ENCODE measurements around the gene COTL1. TPM values are rescaled to one million over a fixed set of nuclear protein-coding genes. Genes with fewer than 3 reads are reported as not detected.

Gene COTL1
- total and polyA plus RNA-seq, 4 donors, result 62.4 to 223 (median 142) TPM

GRCh38 chr16:84605339-84605848 lies 12.5 kb downstream of the COTL1 start:
- Histone ChIP-seq H3K27ac (ENCODE audit: low read depth in 1 of 2, low read length in 1 of 2) (no peak overlapping the region), H3K36me3 (ENCODE audit: control insufficient read depth in 4 of 4, insufficient read depth in 4 of 4, low read length in 4 of 4) (peaks cover 0 to 5% (median under 1%) of the 10 kb centered on the region in 4 donors), H3K9me3 (ENCODE audit: control insufficient read depth in 4 of 4, insufficient read depth in 3 of 4, low read length in 3 of 4) (peaks cover 0 to 5% (median under 1%) of the 10 kb centered on the region in 4 donors), H3K9ac (ENCODE audit: insufficient read depth in 1 of 2, low read length in 2 of 2) (no peak overlapping the region), H3K4me1 (ENCODE audit: control insufficient read depth in 5 of 5, insufficient read depth in 5 of 5, low read length in 5 of 5) (peaks cover 0 to 35% (median 14%) of the 10 kb centered on the region in 5 donors), H3K27me3 (ENCODE audit: control insufficient read depth in 3 of 3, insufficient read depth in 3 of 3, low read length in 2 of 3) (no peaks in the 10 kb centered on the region), H3K4me3 (no peak overlapping the region)
- 86 to 90% methylated on average over 6 of the region's 6 CpGs for WGBS, 2 donors
- TF ChIP-seq CTCF (IDR thresholded peaks at IDR 0.05; ENCODE audit: control extremely low read depth, extremely low read depth), result no peak
- DNase-seq, result no peak
- no peak for ATAC-seq (ENCODE audit: insufficient read depth, low FRiP score)

- 80 to 91% methylated on average over 9 of the region's 9 CpGs for WGBS, 2 donors
- H3K27me3 ChIP-seq (ENCODE audit: control insufficient read depth in 3 of 3, insufficient read depth in 3 of 3, low read length in 2 of 3), result no peaks in the 10 kb centered on the region
- ATAC-seq (ENCODE audit: insufficient read depth, low FRiP score) (no peak), DNase-seq (no peak)
- H3K4me3 ChIP-seq, result no peak overlapping the region
- no peak overlapping the region for H3K9ac ChIP-seq (ENCODE audit: insufficient read depth in 1 of 2, low read length in 2 of 2)
- peaks cover 3 to 43% (median 16%) of the 10 kb centered on the region in 5 donors for H3K4me1 ChIP-seq (ENCODE audit: control insufficient read depth in 5 of 5, insufficient read depth in 5 of 5, low read length in 5 of 5)
- H3K9me3 ChIP-seq (ENCODE audit: control insufficient read depth in 4 of 4, insufficient read depth in 3 of 4, low read length in 3 of 4), result peaks cover 0 to 5% (median under 1%) of the 10 kb centered on the region in 4 donors
- H3K27ac ChIP-seq (ENCODE audit: low read depth in 1 of 2, low read length in 1 of 2), result no peak overlapping the region
- peaks cover 0 to 5% (median under 1%) of the 10 kb centered on the region in 4 donors for H3K36me3 ChIP-seq (ENCODE audit: control insufficient read depth in 4 of 4, insufficient read depth in 4 of 4, low read length in 4 of 4)
- no peak for TF ChIP-seq CTCF (IDR thresholded peaks at IDR 0.05; ENCODE audit: control extremely low read depth, extremely low read depth)
Observed at GRCh38 chr16:84604477-84605013, 13.3 kb downstream of the COTL1 start.

GRCh38 chr16:84603940-84604339 lies 13.9 kb downstream of the COTL1 start:
- no peak for TF ChIP-seq CTCF (IDR thresholded peaks at IDR 0.05; ENCODE audit: control extremely low read depth, extremely low read depth)
- Histone ChIP-seq H3K4me3 (no peak overlapping the region), H3K36me3 (ENCODE audit: control insufficient read depth in 4 of 4, insufficient read depth in 4 of 4, low read length in 4 of 4) (peaks cover 0 to 5% (median under 1%) of the 10 kb centered on the region in 4 donors), H3K9ac (ENCODE audit: insufficient read depth in 1 of 2, low read length in 2 of 2) (no peak overlapping the region), H3K27ac (ENCODE audit: low read depth in 1 of 2, low read length in 1 of 2) (no peak overlapping the region), H3K9me3 (ENCODE audit: control insufficient read depth in 4 of 4, insufficient read depth in 3 of 4, low read length in 3 of 4) (peaks cover 0 to 5% (median under 1%) of the 10 kb centered on the region in 4 donors), H3K27me3 (ENCODE audit: control insufficient read depth in 3 of 3, insufficient read depth in 3 of 3, low read length in 2 of 3) (no peaks in the 10 kb centered on the region), H3K4me1 (ENCODE audit: control insufficient read depth in 5 of 5, insufficient read depth in 5 of 5, low read length in 5 of 5) (peaks cover 3 to 49% (median 22%) of the 10 kb centered on the region in 5 donors)
- DNase-seq (no peak), ATAC-seq (ENCODE audit: insufficient read depth, low FRiP score) (no peak)
- WGBS, 2 donors, result 81 to 82% methylated on average over 10 of the region's 10 CpGs
